SK-N-SH (cell line): Measurements from ENCODE around the gene BTG1.

Source experiments
- CTCF ChIP-seq: fragments of 200-600 bp; sonication (generic); IDR thresholded peaks from 2 replicates; pipeline ENCODE4 v1.6.1; 2017; ENCODE audit warnings: antibody characterized with exemption, mild to moderate bottlenecking, moderate library complexity
- EP300 ChIP-seq, 2 experiments: IDR thresholded peaks; 2 replicates each; pipeline versions ENCODE4 v1.4.0 to v1.6.1; 2012; ENCODE audit warnings: borderline replicate concordance in 1 of 2, low read depth in 1 of 2, low read length in 1 of 2
- GABPA ChIP-seq: IDR thresholded peaks from 2 replicates; pipeline ENCODE4 v1.4.0; 2012; ENCODE audit warnings: low read depth, mild to moderate bottlenecking
- IRF3 ChIP-seq: fragments of 150-350 bp; IDR thresholded peaks from 2 replicates; pipeline ENCODE4 v1.6.1; 2016; ENCODE audit warnings: mild to moderate bottlenecking, low read depth, low read length
- POLR2AphosphoS5 ChIP-seq: IDR thresholded peaks from 2 replicates; pipeline ENCODE4 v1.6.1; 2012; ENCODE audit warnings: low read depth, low read length
- RAD21 ChIP-seq: IDR thresholded peaks from 2 replicates; pipeline ENCODE4 v1.6.1; 2012; ENCODE audit warnings: mild to moderate bottlenecking, low read length
- RFX5 ChIP-seq: IDR thresholded peaks from 2 replicates; pipeline ENCODE4 v1.6.1; 2012; ENCODE audit warnings: mild to moderate bottlenecking, improper control_type of control experiment, low read length
- SMC3 ChIP-seq: IDR thresholded peaks from 2 replicates; pipeline ENCODE4 v1.6.1; 2012; ENCODE audit warnings: low read depth, low read length, improper control_type of control experiment
- TEAD4 ChIP-seq: IDR thresholded peaks from 2 replicates; pipeline ENCODE4 v1.4.0; 2012; ENCODE audit warnings: mild to moderate bottlenecking, borderline replicate concordance; ENCODE audit not compliant: insufficient read depth
- ZBTB33 ChIP-seq: IDR thresholded peaks from 2 replicates; pipeline ENCODE4 v1.4.0; 2012; ENCODE audit warnings: low read depth, borderline replicate concordance

GRCh38 chr12:92193063-92193462, 47.4 kb upstream of the BTG1 start:
- TF ChIP-seq SMC3: no peak
- TF ChIP-seq CTCF: no peak
- TF ChIP-seq ZBTB33: no peak
- no peak for TF ChIP-seq RFX5
- no peak for TF ChIP-seq POLR2AphosphoS5
- no peak for TF ChIP-seq RAD21
- no peak for TF ChIP-seq IRF3
- TF ChIP-seq EP300 (IDR thresholded peaks at IDR 0.05; ENCODE audit: borderline replicate concordance in 1 of 2, low read depth in 1 of 2, low read length in 1 of 2): no peak
- TF ChIP-seq TEAD4: no peak
- no peak for TF ChIP-seq GABPA
